ENCODE measurements around the gene SLC22A7.

SLC22A7 gene

GRCh38 chr6:43263314-43264178 lies 34.5 kb upstream of the SLC22A7 start:
- Histone ChIP-seq H3K4me1 (peaks cover 8% of the 10 kb centered on the region), H3K4me3 (ENCODE audit: low read depth, low read length) (no peak overlapping the region), H3K9me3 (no peaks in the 10 kb centered on the region), H3K36me3 (no peaks in the 10 kb centered on the region), H3K27me3 (no peaks in the 10 kb centered on the region)
- peak; percentile 87 for TF ChIP-seq CTCF (IDR thresholded peaks at IDR 0.05; ENCODE audit: low read depth, low read length)
- DNase-seq: peak; percentile 86

GRCh38 chr6:43264599-43265145 lies 33.4 kb upstream of the SLC22A7 start:
- H3K4me3 ChIP-seq (ENCODE audit: low read depth, low read length): no peak overlapping the region
- no peaks in the 10 kb centered on the region for H3K27me3 ChIP-seq
- H3K36me3 ChIP-seq: no peaks in the 10 kb centered on the region
- H3K4me1 ChIP-seq: peaks cover 8% of the 10 kb centered on the region
- no peaks in the 10 kb centered on the region for H3K9me3 ChIP-seq
- DNase-seq: no peak
- TF ChIP-seq CTCF (IDR thresholded peaks at IDR 0.05; ENCODE audit: low read depth, low read length): no peak

- peaks cover 12% of the 10 kb centered on the region for H3K4me1 ChIP-seq
- DNase-seq: no peak
- no peak for TF ChIP-seq CTCF (IDR thresholded peaks at IDR 0.05; ENCODE audit: low read depth, low read length)
- H3K36me3 ChIP-seq: no peaks in the 10 kb centered on the region
- no peaks in the 10 kb centered on the region for H3K27me3 ChIP-seq
- no peak overlapping the region for H3K4me3 ChIP-seq (ENCODE audit: low read depth, low read length)
- H3K9me3 ChIP-seq: no peaks in the 10 kb centered on the region
These were observed 32.5 kb upstream of the SLC22A7 start for GRCh38 chr6:43265564-43265963.

- Histone ChIP-seq H3K27me3 (no peaks in the 10 kb centered on the region), H3K9me3 (no peaks in the 10 kb centered on the region), H3K4me1 (peaks cover 12% of the 10 kb centered on the region), H3K36me3 (no peaks in the 10 kb centered on the region), H3K4me3 (ENCODE audit: low read depth, low read length) (no peak overlapping the region)
- TF ChIP-seq CTCF (IDR thresholded peaks at IDR 0.05; ENCODE audit: low read depth, low read length): no peak
- DNase-seq: no peak
These were observed 30.3 kb upstream of the SLC22A7 start for GRCh38 chr6:43267619-43268354.

- TF ChIP-seq CTCF (IDR thresholded peaks at IDR 0.05; ENCODE audit: low read depth, low read length): no peak
- no peaks in the 10 kb centered on the region for H3K27me3 ChIP-seq
- H3K36me3 ChIP-seq: no peaks in the 10 kb centered on the region
- DNase-seq: no peak
- peaks cover 12% of the 10 kb centered on the region for H3K4me1 ChIP-seq
- no peak overlapping the region for H3K4me3 ChIP-seq (ENCODE audit: low read depth, low read length)
- H3K9me3 ChIP-seq: no peaks in the 10 kb centered on the region
These were observed 29.7 kb upstream of the SLC22A7 start for GRCh38 chr6:43268355-43268700.

All from BE2C (cell line).